HEK293 (cell line): ENCODE data around the gene SLC7A1.

Experiments used
- HOXA7 ChIP-seq: sonication (generic); formaldehyde crosslinking; IDR thresholded peaks from 2 replicates; pipeline ENCODE4 v1.8.1; 2022; ENCODE audit warnings: missing genetic modification reagents, borderline replicate concordance
- KLF10 ChIP-seq: fragments of 450-650 bp; IDR thresholded peaks from 2 replicates; pipeline ENCODE4 v1.5.1; 2018; ENCODE audit warnings: missing biosample characterization, mild to moderate bottlenecking, missing genetic modification characterization
- MEIS1 ChIP-seq: sonication (generic); formaldehyde crosslinking; IDR thresholded peaks from 2 replicates; pipeline ENCODE4 v1.8.1; 2022; ENCODE audit warnings: missing genetic modification reagents, mild to moderate bottlenecking, borderline replicate concordance
- ZBTB17 ChIP-seq: fragments of 450-650 bp; formaldehyde crosslinking; IDR thresholded peaks from 2 replicates; pipeline ENCODE4 v1.5.1; 2016; ENCODE audit warnings: missing biosample characterization, missing genetic modification characterization
- ZBTB20 ChIP-seq: fragments of 450-650 bp; formaldehyde crosslinking; IDR thresholded peaks from 2 replicates; pipeline ENCODE4 v1.5.1; 2016; ENCODE audit warnings: missing biosample characterization, missing genetic modification characterization
- ZNF239 ChIP-seq: fragments of 450-650 bp; formaldehyde crosslinking; IDR thresholded peaks from 2 replicates; pipeline ENCODE4 v1.5.1; 2016; ENCODE audit warnings: missing biosample characterization, missing genetic modification characterization
- TF ChIP-seq, protein P1 (sequence below): fragments of 450-650 bp; formaldehyde crosslinking; IDR thresholded peaks from 2 replicates; pipeline ENCODE4 v1.5.1; 2016; ENCODE audit warnings: missing biosample characterization, missing genetic modification characterization, low read depth
- TF ChIP-seq, protein P2 (sequence below): fragments of 450-650 bp; formaldehyde crosslinking; IDR thresholded peaks from 2 replicates; pipeline ENCODE4 v1.5.1; 2016; ENCODE audit warnings: missing biosample characterization, missing genetic modification characterization
- TF ChIP-seq, protein P3 (sequence below): fragments of 450-650 bp; formaldehyde crosslinking; optimal IDR thresholded peaks from 2 replicates; pipeline ENCODE3; 2016; ENCODE audit warnings: missing biosample characterization, mild to moderate bottlenecking, missing genetic modification characterization

DNA sequence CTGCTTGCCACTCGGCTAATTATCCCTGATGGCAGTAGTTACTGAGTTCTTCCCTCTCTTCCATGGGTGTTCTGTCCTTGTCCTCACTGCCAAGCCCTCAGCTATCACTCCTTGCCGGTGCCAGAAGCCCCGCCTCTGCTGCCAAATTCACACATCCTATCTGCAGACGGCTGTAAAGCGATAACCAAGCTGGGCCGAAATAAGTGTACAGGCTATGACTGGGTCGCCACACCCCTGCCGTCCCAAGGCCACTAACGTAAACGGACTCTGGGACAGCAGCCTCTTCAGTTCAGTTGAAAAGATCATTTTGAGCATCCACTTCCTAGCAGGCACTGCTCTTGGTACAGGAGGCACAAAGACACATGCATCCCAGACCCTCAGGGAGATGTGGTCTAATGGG, 13.3 kb downstream of the SLC7A1 start:
- TF ChIP-seq, protein P1, sequence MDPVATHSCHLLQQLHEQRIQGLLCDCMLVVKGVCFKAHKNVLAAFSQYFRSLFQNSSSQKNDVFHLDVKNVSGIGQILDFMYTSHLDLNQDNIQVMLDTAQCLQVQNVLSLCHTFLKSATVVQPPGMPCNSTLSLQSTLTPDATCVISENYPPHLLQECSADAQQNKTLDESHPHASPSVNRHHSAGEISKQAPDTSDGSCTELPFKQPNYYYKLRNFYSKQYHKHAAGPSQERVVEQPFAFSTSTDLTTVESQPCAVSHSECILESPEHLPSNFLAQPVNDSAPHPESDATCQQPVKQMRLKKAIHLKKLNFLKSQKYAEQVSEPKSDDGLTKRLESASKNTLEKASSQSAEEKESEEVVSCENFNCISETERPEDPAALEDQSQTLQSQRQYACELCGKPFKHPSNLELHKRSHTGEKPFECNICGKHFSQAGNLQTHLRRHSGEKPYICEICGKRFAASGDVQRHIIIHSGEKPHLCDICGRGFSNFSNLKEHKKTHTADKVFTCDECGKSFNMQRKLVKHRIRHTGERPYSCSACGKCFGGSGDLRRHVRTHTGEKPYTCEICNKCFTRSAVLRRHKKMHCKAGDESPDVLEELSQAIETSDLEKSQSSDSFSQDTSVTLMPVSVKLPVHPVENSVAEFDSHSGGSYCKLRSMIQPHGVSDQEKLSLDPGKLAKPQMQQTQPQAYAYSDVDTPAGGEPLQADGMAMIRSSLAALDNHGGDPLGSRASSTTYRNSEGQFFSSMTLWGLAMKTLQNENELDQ (tag by site-specific recombination), result no peak
- TF ChIP-seq, protein P2, sequence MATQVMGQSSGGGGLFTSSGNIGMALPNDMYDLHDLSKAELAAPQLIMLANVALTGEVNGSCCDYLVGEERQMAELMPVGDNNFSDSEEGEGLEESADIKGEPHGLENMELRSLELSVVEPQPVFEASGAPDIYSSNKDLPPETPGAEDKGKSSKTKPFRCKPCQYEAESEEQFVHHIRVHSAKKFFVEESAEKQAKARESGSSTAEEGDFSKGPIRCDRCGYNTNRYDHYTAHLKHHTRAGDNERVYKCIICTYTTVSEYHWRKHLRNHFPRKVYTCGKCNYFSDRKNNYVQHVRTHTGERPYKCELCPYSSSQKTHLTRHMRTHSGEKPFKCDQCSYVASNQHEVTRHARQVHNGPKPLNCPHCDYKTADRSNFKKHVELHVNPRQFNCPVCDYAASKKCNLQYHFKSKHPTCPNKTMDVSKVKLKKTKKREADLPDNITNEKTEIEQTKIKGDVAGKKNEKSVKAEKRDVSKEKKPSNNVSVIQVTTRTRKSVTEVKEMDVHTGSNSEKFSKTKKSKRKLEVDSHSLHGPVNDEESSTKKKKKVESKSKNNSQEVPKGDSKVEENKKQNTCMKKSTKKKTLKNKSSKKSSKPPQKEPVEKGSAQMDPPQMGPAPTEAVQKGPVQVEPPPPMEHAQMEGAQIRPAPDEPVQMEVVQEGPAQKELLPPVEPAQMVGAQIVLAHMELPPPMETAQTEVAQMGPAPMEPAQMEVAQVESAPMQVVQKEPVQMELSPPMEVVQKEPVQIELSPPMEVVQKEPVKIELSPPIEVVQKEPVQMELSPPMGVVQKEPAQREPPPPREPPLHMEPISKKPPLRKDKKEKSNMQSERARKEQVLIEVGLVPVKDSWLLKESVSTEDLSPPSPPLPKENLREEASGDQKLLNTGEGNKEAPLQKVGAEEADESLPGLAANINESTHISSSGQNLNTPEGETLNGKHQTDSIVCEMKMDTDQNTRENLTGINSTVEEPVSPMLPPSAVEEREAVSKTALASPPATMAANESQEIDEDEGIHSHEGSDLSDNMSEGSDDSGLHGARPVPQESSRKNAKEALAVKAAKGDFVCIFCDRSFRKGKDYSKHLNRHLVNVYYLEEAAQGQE (tag by site-specific recombination), result no peak
- TF ChIP-seq KLF10, result no peak
- no peak for TF ChIP-seq HOXA7 (CRISPR knock-in tag)
- TF ChIP-seq, protein P3, sequence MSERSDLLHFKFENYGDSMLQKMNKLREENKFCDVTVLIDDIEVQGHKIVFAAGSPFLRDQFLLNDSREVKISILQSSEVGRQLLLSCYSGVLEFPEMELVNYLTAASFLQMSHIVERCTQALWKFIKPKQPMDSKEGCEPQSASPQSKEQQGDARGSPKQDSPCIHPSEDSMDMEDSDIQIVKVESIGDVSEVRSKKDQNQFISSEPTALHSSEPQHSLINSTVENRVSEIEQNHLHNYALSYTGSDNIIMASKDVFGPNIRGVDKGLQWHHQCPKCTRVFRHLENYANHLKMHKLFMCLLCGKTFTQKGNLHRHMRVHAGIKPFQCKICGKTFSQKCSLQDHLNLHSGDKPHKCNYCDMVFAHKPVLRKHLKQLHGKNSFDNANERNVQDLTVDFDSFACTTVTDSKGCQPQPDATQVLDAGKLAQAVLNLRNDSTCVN (tag by site-specific recombination), result no peak
- TF ChIP-seq ZBTB20 (tag by site-specific recombination), result no peak
- no peak for TF ChIP-seq ZBTB17
- no peak for TF ChIP-seq ZNF239
- TF ChIP-seq MEIS1 (CRISPR knock-in tag), result no peak
